ENCODE data around the gene GRIPAP1. TPM values are rescaled to one million over a fixed set of nuclear protein-coding genes. Genes with fewer than 3 reads are reported as not detected.
A peak's percentile ranks its signal among the peaks of the same experiment; 100 is the strongest.

Gene GRIPAP1
- total RNA-seq, 3 donors from 2014 or later (not counting 1 experiment from before 2014, with no cell fraction given): 120 to 141 (median 131) TPM

GRCh38 chrX:48957477-48957826 lies 44.6 kb downstream of the GRIPAP1 start, which contains the start of gene OTUD5:
OTUD5 (minus strand) TSS chrX:48957607; CDS start chrX:48957570, 37 bp downstream.
- Mint-ChIP-seq H3K9me3 (no peaks in the 10 kb centered on the region), H3K4me3 (peak within 1 kb of the TSS; percentile 96), H3K4me1 (peaks cover 30 to 51% of the 10 kb centered on the region in 2 donors), H3K36me3 (no peaks in the 10 kb centered on the region), H3K27me3 (ENCODE audit: low read depth in 2 of 2) (peaks cover 0 to 7% of the 10 kb centered on the region in 2 donors), H3K27ac (peak within 1 kb of the TSS; percentile 100)
- H3K27ac ChIP-seq (ENCODE audit: low read length): peak within 1 kb of the TSS; percentile 98
- peak; percentile 36 to 61 (median 47) for ATAC-seq
- no peaks in the 10 kb centered on the region for H3K27me3 ChIP-seq (ENCODE audit: control insufficient read depth, insufficient read depth, low read length)
- H3K9me3 ChIP-seq (ENCODE audit: control insufficient read depth, insufficient read depth, low read length): no peaks in the 10 kb centered on the region
- peaks cover 22% of the 10 kb centered on the region for H3K36me3 ChIP-seq (ENCODE audit: control insufficient read depth, insufficient read depth, low read length)
- peaks cover 48% of the 10 kb centered on the region for H3K4me1 ChIP-seq (ENCODE audit: control insufficient read depth, insufficient read depth, low read length)
- TF ChIP-seq CTCF (IDR thresholded peaks at IDR 0.05): no peak
- peak within 1 kb of the TSS; percentile 59 for H3K4me3 ChIP-seq (ENCODE audit: low read length)
- intact Hi-C loops (cut with micrococcal nuclease): loop anchor here (2.0 to 5.0 kb wide), 4 partner anchors 21 to 1300 kb away; partner anchors contain the start of genes HDAC6, PQBP1, TIMM17B and UXT
- under 1% methylated on average over 53 of the region's 53 CpGs for WGBS (ENCODE audit: insufficient coverage)
- peak; percentile 70 to 84 for DNase-seq

- Histone ChIP-seq H3K9me3 (ENCODE audit: control insufficient read depth, insufficient read depth, low read length) (no peaks in the 10 kb centered on the region), H3K4me3 (ENCODE audit: low read length) (peak overlapping the region; percentile 59), H3K27ac (ENCODE audit: low read length) (peak overlapping the region; percentile 98), H3K36me3 (ENCODE audit: control insufficient read depth, insufficient read depth, low read length) (peaks cover 22% of the 10 kb centered on the region), H3K27me3 (ENCODE audit: control insufficient read depth, insufficient read depth, low read length) (no peaks in the 10 kb centered on the region), H3K4me1 (ENCODE audit: control insufficient read depth, insufficient read depth, low read length) (peaks cover 50% of the 10 kb centered on the region)
- Mint-ChIP-seq H3K27me3 (ENCODE audit: low read depth in 2 of 2) (peaks cover 0 to 7% of the 10 kb centered on the region in 2 donors), H3K4me3 (peak overlapping the region; percentile 84), H3K9me3 (no peaks in the 10 kb centered on the region), H3K4me1 (peaks cover 36 to 56% of the 10 kb centered on the region in 2 donors), H3K27ac (peak overlapping the region; percentile 89 to 100), H3K36me3 (no peaks in the 10 kb centered on the region)
- no peak for TF ChIP-seq CTCF (IDR thresholded peaks at IDR 0.05)
- intact Hi-C loops (cut with micrococcal nuclease): loop anchor here (2.0 to 5.0 kb wide), 4 partner anchors 20 to 1300 kb away; partner anchors contain the start of genes HDAC6, PQBP1, TIMM17B and UXT
- WGBS (ENCODE audit: insufficient coverage): 1% methylated on average over 60 of the region's 61 CpGs
- peak; percentile 64 to 76 for DNase-seq
- ATAC-seq: peak; percentile 25 to 40 (median 39)
Measured at GRCh38 chrX:48956728-48957414, 45.2 kb downstream of the GRIPAP1 start.

GRCh38 chrX:48948589-48948988 lies 53.5 kb downstream of the GRIPAP1 start:
- no peak overlapping the region for H3K27ac Mint-ChIP-seq

More at GRCh38 chrX:48948589-48948988, 53.5 kb downstream of the GRIPAP1 start:
- Mint-ChIP-seq H3K36me3 (no peaks in the 10 kb centered on the region), H3K4me1 (peaks cover 23 to 39% of the 10 kb centered on the region in 2 donors), H3K4me3 (no peak overlapping the region), H3K27me3 (ENCODE audit: low read depth in 2 of 2) (no peaks in the 10 kb centered on the region), H3K9me3 (no peaks in the 10 kb centered on the region)
- no peak overlapping the region for H3K27ac ChIP-seq (ENCODE audit: low read length)
- H3K36me3 ChIP-seq (ENCODE audit: control insufficient read depth, insufficient read depth, low read length): peaks cover 5% of the 10 kb centered on the region
- H3K4me3 ChIP-seq (ENCODE audit: low read length): no peak overlapping the region
- intact Hi-C loops (cut with micrococcal nuclease): no loop called here
- no peak for ATAC-seq
- no peak for DNase-seq
- 100% methylated on average over 1 of the region's 1 CpG for WGBS (ENCODE audit: insufficient coverage)
- H3K9me3 ChIP-seq (ENCODE audit: control insufficient read depth, insufficient read depth, low read length): no peaks in the 10 kb centered on the region
- peaks cover 39% of the 10 kb centered on the region for H3K4me1 ChIP-seq (ENCODE audit: control insufficient read depth, insufficient read depth, low read length)
- H3K27me3 ChIP-seq (ENCODE audit: control insufficient read depth, insufficient read depth, low read length): no peaks in the 10 kb centered on the region
- no peak for TF ChIP-seq CTCF (IDR thresholded peaks at IDR 0.05)
